GM19035 (cell line): ENCODE measurements around the gene AGAP5.

ENCODE experiments used
- ATAC-seq: cut with Tn5 transposase; IDR thresholded peaks from one replicate; pipeline ENCODE4 v1.9.1; 2021; ENCODE audit not compliant: unreplicated experiment

The AGAP5 gene

GRCh38 chr10:73629165-73629564 lies 68.7 kb downstream of the AGAP5 start:
- ATAC-seq: no peak

GRCh38 chr10:73628405-73628804 lies 69.5 kb downstream of the AGAP5 start:
- ATAC-seq: no peak

- ATAC-seq: no peak
Observed at GRCh38 chr10:73627300-73627699, 70.6 kb downstream of the AGAP5 start.

GRCh38 chr10:73625884-73626752 lies 71.8 kb downstream of the AGAP5 start:
- peak; percentile 97 for ATAC-seq

- ATAC-seq: peak; percentile 32
Observed at GRCh38 chr10:73625004-73625883, 72.7 kb downstream of the AGAP5 start.
